Measurements from ENCODE around the gene NUDCD3. TPM values are rescaled to one million over a fixed set of nuclear protein-coding genes. Genes with fewer than 3 reads are reported as not detected.
"Not testable (repeated sequence)": the region's sequence is repeated elsewhere in the genome, so short reads cannot be mapped to it uniquely, and the experiment has no call there.

Gene NUDCD3
- total and polyA plus RNA-seq, 10 donors = 21.7 to 97.9 (median 41.3) TPM

DNA sequence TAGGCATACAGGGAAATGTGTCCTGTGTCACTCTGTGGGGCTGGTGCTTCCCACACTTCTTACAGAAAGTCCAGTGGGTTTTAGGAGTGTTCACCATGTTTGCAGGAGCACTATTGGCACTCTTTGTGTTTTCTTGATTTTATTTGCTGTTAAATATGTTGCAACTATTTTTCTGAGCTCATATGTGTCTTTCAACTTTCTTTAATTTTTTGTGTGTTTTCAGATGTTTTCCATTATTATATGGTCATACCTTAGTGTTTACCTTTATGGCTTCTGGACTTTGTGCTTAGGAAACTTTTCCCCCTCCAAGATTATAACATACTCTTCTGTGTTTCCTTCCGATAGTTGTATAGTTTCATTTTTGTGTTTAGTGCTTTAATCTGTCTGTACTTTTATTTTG is 20.8 kb upstream of the NUDCD3 start:
- Histone ChIP-seq H3K4me3 (no peak overlapping the region), H3K36me3 (no peaks in the 10 kb centered on the region), H3K9me3 (peaks cover 0 to 18% (median 10%) of the 10 kb centered on the region in 8 donors), H3K27me3 (replicated peaks in 1 of 7) (no peaks in the 10 kb centered on the region), H3K4me1 (no peaks in the 10 kb centered on the region), H3K27ac (no peak overlapping the region)
- TF ChIP-seq POLR2A (IDR thresholded peaks at IDR 0.05) = no peak
- intact Hi-C loops (cut with DNase I; ENCODE audit: low total_unique reads) = no loop called here
- 82 to 93% (median 91%) methylated on average over 1 of the region's 1 CpG for WGBS, 5 donors
- DNase-seq = no peak

GRCh38 chr7:44508328-44509030 is 18.0 kb upstream of the NUDCD3 start:
- no peak overlapping the region for H3K27ac ChIP-seq
- 47 to 72% (median 59%) methylated on average over 2 of the region's 2 CpGs for WGBS, 5 donors
- no peak for DNase-seq
- intact Hi-C loops (cut with DNase I; ENCODE audit: low total_unique reads) = no loop called here
- H3K4me1 ChIP-seq = no peaks in the 10 kb centered on the region
- H3K4me3 ChIP-seq = no peak overlapping the region
- peaks cover 0 to 24% (median 10%) of the 10 kb centered on the region in 8 donors for H3K9me3 ChIP-seq
- no peak for TF ChIP-seq POLR2A (IDR thresholded peaks at IDR 0.05)
- no peak for TF ChIP-seq POLR2AphosphoS5 (IDR thresholded peaks at IDR 0.05)
- no peak for TF ChIP-seq CTCF (IDR thresholded peaks at IDR 0.05 in 8 of 11, conservative IDR thresholded peaks at IDR 0.05 in 3 of 11)
- H3K36me3 ChIP-seq = no peaks in the 10 kb centered on the region
- H3K27me3 ChIP-seq (replicated peaks in 1 of 7) = no peaks in the 10 kb centered on the region

GRCh38 chr7:44506592-44507288 is 16.3 kb upstream of the NUDCD3 start:
- intact Hi-C loops (cut with DNase I; ENCODE audit: low total_unique reads); DNase-seq; H3K27ac ChIP-seq; H3K4me1 ChIP-seq; H3K27me3 ChIP-seq (replicated peaks in 1 of 7); H3K4me3 ChIP-seq; H3K36me3 ChIP-seq: not testable (repeated sequence)
- H3K9me3 ChIP-seq = peaks cover 0 to 24% (median 10%) of the 10 kb centered on the region in 8 donors
- WGBS, 5 donors = 76 to 83% (median 80%) methylated on average over 3 of the region's 3 CpGs

DNA sequence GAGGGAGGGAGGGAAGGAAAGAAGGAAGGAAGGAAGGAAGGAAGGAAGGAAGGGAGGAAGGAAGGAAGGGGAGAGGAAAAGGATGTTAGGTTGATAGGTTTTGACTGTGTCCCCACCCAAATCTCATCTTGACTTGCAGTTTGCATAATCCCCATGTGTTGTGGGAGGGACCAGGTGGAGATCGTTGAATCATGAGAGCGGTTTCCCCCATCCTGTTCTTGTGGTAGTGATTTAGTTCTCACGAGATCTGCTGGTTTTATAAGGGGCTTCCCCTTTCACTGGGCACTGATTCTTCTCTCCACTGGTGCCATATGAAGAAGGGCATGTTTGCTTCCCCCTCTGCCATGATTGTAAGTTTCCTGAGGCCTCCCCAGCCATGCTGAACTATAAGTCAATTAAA is 15.1 kb upstream of the NUDCD3 start:
- Histone ChIP-seq H3K9me3 (peaks cover 0 to 24% (median 10%) of the 10 kb centered on the region in 8 donors), H3K27me3 (replicated peaks in 1 of 7) (no peaks in the 10 kb centered on the region), H3K27ac (no peak overlapping the region), H3K4me3 (no peak overlapping the region), H3K4me1 (no peaks in the 10 kb centered on the region), H3K36me3 (no peaks in the 10 kb centered on the region)
- DNase-seq = no peak
- 42 to 66% (median 53%) methylated on average over 3 of the region's 3 CpGs for WGBS, 5 donors
- no peak for TF ChIP-seq POLR2A (IDR thresholded peaks at IDR 0.05)
- TF ChIP-seq POLR2AphosphoS5 (IDR thresholded peaks at IDR 0.05) = no peak
- intact Hi-C loops (cut with DNase I; ENCODE audit: low total_unique reads) = no loop called here

DNA sequence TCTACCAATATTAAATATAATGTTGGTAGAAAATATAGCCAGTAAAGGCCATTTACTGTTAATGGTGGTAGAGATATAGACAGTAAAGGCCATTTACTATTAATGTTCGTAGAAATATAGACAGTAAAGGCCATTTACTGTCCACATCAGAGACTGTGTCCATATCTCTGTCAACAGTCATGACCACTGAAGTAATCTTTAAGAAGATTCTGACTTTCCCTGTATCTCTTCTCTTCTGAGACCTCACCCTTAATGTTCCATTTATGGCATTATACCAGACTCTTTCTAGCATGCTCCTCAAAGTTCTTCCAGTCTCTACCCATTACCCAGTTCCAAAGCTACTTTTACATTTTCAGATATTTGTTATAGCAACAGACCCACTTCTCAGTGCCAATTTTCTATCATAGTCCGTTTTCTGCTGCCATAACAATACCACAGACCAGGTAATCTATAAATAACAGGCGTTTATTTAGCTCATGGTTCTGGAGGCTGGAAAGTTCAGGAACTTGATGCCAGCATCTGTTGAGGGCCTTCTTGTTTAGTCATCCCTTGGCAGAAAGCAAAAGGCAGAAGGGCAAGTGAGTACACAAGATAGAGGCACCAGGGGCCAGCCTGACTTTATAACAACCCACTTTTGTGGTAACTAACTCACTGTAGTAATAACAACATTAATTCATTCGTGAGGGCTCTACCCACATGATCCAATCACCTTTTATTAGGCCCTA is 7.9 kb upstream of the NUDCD3 start:
- no peak overlapping the region for H3K27ac ChIP-seq
- intact Hi-C loops (cut with DNase I; ENCODE audit: low total_unique reads) = no loop called here
- no peaks in the 10 kb centered on the region for H3K36me3 ChIP-seq
- peaks cover 0 to 9% (median 0%) of the 10 kb centered on the region in 7 donors for H3K27me3 ChIP-seq (replicated peaks in 1 of 7)
- no peak for DNase-seq
- H3K4me1 ChIP-seq = no peaks in the 10 kb centered on the region
- WGBS, 5 donors = 56 to 70% (median 66%) methylated on average over 4 of the region's 4 CpGs
- H3K9me3 ChIP-seq = no peaks in the 10 kb centered on the region
- H3K4me3 ChIP-seq = no peak overlapping the region
- TF ChIP-seq CTCF (IDR thresholded peaks at IDR 0.05 in 8 of 11, conservative IDR thresholded peaks at IDR 0.05 in 3 of 11) (no peak), POLR2A (IDR thresholded peaks at IDR 0.05) (no peak), POLR2AphosphoS5 (IDR thresholded peaks at IDR 0.05) (no peak)
